Measurements from ENCODE around the gene TEDC1.

Gene TEDC1

GRCh38 chr14:105458010-105458409 lies 33.0 kb upstream of the TEDC1 start:
- no peak for TF ChIP-seq TAF1 (IDR thresholded peaks at IDR 0.05; ENCODE audit: borderline replicate concordance, insufficient read depth, low read length)

GRCh38 chr14:105458571-105458970 lies 32.5 kb upstream of the TEDC1 start:
- TF ChIP-seq REST (IDR thresholded peaks at IDR 0.05; ENCODE audit: insufficient read depth in 1 of 2, low read depth in 2 of 2, low read length in 2 of 2) (no peak), SIN3A (IDR thresholded peaks at IDR 0.05; ENCODE audit: borderline replicate concordance, insufficient read depth, low read length) (no peak), FOXP2 (optimal IDR thresholded peaks at IDR 0.05; ENCODE audit: borderline replicate concordance, extremely low read depth, extremely low read length, insufficient read depth) (no peak), POLR2AphosphoS5 (IDR thresholded peaks at IDR 0.05; ENCODE audit: low read depth, low read length) (no peak), TAF1 (IDR thresholded peaks at IDR 0.05; ENCODE audit: borderline replicate concordance, insufficient read depth, low read length) (no peak)

- TF ChIP-seq SIN3A (IDR thresholded peaks at IDR 0.05; ENCODE audit: borderline replicate concordance, insufficient read depth, low read length) (no peak), POLR2AphosphoS5 (IDR thresholded peaks at IDR 0.05; ENCODE audit: low read depth, low read length) (no peak), FOXP2 (optimal IDR thresholded peaks at IDR 0.05; ENCODE audit: borderline replicate concordance, extremely low read depth, extremely low read length, insufficient read depth) (no peak), REST (IDR thresholded peaks at IDR 0.05; ENCODE audit: insufficient read depth in 1 of 2, low read depth in 2 of 2, low read length in 2 of 2) (no peak), TAF1 (IDR thresholded peaks at IDR 0.05; ENCODE audit: borderline replicate concordance, insufficient read depth, low read length) (no peak)
Measured at GRCh38 chr14:105460116-105460515, 30.9 kb upstream of the TEDC1 start.

GRCh38 chr14:105460616-105461015 lies 30.4 kb upstream of the TEDC1 start:
- TF ChIP-seq REST (IDR thresholded peaks at IDR 0.05; ENCODE audit: insufficient read depth in 1 of 2, low read depth in 2 of 2, low read length in 2 of 2) = no peak

GRCh38 chr14:105461903-105462302 lies 29.1 kb upstream of the TEDC1 start:
- TF ChIP-seq SIN3A (IDR thresholded peaks at IDR 0.05; ENCODE audit: borderline replicate concordance, insufficient read depth, low read length) = no peak

- no peak for TF ChIP-seq SIN3A (IDR thresholded peaks at IDR 0.05; ENCODE audit: borderline replicate concordance, insufficient read depth, low read length)
- TF ChIP-seq TAF1 (IDR thresholded peaks at IDR 0.05; ENCODE audit: borderline replicate concordance, insufficient read depth, low read length) = no peak
- TF ChIP-seq REST (IDR thresholded peaks at IDR 0.05; ENCODE audit: insufficient read depth in 1 of 2, low read depth in 2 of 2, low read length in 2 of 2) = no peak
- TF ChIP-seq POLR2AphosphoS5 (IDR thresholded peaks at IDR 0.05; ENCODE audit: low read depth, low read length) = no peak
- no peak for TF ChIP-seq FOXP2 (optimal IDR thresholded peaks at IDR 0.05; ENCODE audit: borderline replicate concordance, extremely low read depth, extremely low read length, insufficient read depth)
Measured at GRCh38 chr14:105464501-105464900, 26.5 kb upstream of the TEDC1 start.
